Neural cell (in vitro differentiated cells): ENCODE results near the gene CRIM1. TPM values are rescaled to one million over a fixed set of nuclear protein-coding genes. Genes with fewer than 3 reads are reported as not detected.

ENCODE experiments used
- H2AFZ ChIP-seq: fragments of 200-600, 300-800 bp; sonication (generic), shearing (Covaris generic); 2 replicates; pipeline ENCODE4 v1.6.0; 2014; ENCODE audit warnings: low read depth, mild to moderate bottlenecking, antibody characterized with exemption, low read length, moderate library complexity
- H3F3A ChIP-seq: fragments of 200-600 bp; shearing (Covaris generic); 2 replicates; pipeline ENCODE4 v1.6.1; 2016; ENCODE audit warnings: mild to moderate bottlenecking, moderate library complexity, mixed read lengths, antibody characterized with exemption, low read length; ENCODE audit not compliant: insufficient read depth, poor library complexity, severe bottlenecking
- H3K27ac ChIP-seq: fragments of 200-600, 300-800 bp; sonication (generic), shearing (Covaris generic); 2 replicates; pipeline ENCODE4 v1.5.1; 2014; ENCODE audit warnings: mild to moderate bottlenecking, low read length, moderate library complexity
- H3K27me3 ChIP-seq: fragments of 300-800, 200-600 bp; sonication (generic), shearing (Covaris generic); 2 replicates; pipeline ENCODE4 v1.6.0; 2014; ENCODE audit warnings: mild to moderate bottlenecking, low read depth, low read length, moderate library complexity; ENCODE audit not compliant: insufficient read depth
- H3K36me3 ChIP-seq: fragments of 300-800, 200-600 bp; sonication (generic), shearing (Covaris generic); 2 replicates; pipeline ENCODE4 v1.5.1; 2014; ENCODE audit warnings: mild to moderate bottlenecking, antibody characterized with exemption, low read length, moderate library complexity; ENCODE audit not compliant: insufficient read depth
- H3K4me2 ChIP-seq: fragments of 300-800, 200-600 bp; sonication (generic), shearing (Covaris generic); 2 replicates; pipeline ENCODE4 v1.6.0; 2014; ENCODE audit warnings: mild to moderate bottlenecking, low read length
- H3K4me3 ChIP-seq: fragments of 300-800, 200-600 bp; sonication (generic), shearing (Covaris generic); 2 replicates; pipeline ENCODE4 v1.5.1; 2014; ENCODE audit warnings: mild to moderate bottlenecking, low read length, moderate library complexity
- H3K79me2 ChIP-seq: fragments of 200-600 bp; shearing (Covaris generic); replicated peaks from 2 replicates; pipeline ENCODE4 v1.6.0; 2014; ENCODE audit warnings: mild to moderate bottlenecking, low read length, moderate library complexity; ENCODE audit not compliant: insufficient read depth
- H3K9ac ChIP-seq: fragments of 300-800, 200-600 bp; sonication (generic), shearing (Covaris generic); 2 replicates; pipeline ENCODE4 v1.6.1; 2016; ENCODE audit warnings: mild to moderate bottlenecking, low read length, mixed read lengths
- H3K9me2 ChIP-seq: fragments of 200-600 bp; shearing (Covaris generic); 2 replicates; pipeline ENCODE4 v1.6.1; 2016; ENCODE audit warnings: mild to moderate bottlenecking, low read length, mixed read lengths; ENCODE audit not compliant: insufficient read depth
- H3K9me3 ChIP-seq: fragments of 200-600, 300-800 bp; sonication (generic), shearing (Covaris generic); 2 replicates; pipeline ENCODE4 v1.6.1; 2016; ENCODE audit warnings: mild to moderate bottlenecking, mixed run types, low read length, moderate library complexity, mixed read lengths
- H4K20me1 ChIP-seq: fragments of 200-600 bp; shearing (Covaris generic); 2 replicates; pipeline ENCODE4 v1.6.1; 2016; ENCODE audit warnings: mild to moderate bottlenecking, mixed run types; ENCODE audit not compliant: insufficient read depth
- EP300 ChIP-seq: fragments of 450-650 bp; conservative IDR thresholded peaks from 2 replicates; pipeline ENCODE4 v1.6.1; 2014; ENCODE audit warnings: antibody characterized with exemption, mild to moderate bottlenecking, moderate library complexity; ENCODE audit not compliant: poor library complexity, severe bottlenecking
- EZH2 ChIP-seq: fragments of 200-600, 300-800 bp; shearing (Covaris generic), sonication (generic); IDR thresholded peaks from 2 replicates; pipeline ENCODE4 v1.6.1; 2014; ENCODE audit warnings: antibody characterized with exemption, low read length, borderline replicate concordance, mild to moderate bottlenecking; ENCODE audit not compliant: insufficient read depth, poor library complexity, severe bottlenecking
- MXI1 ChIP-seq: fragments of 450-650 bp; conservative IDR thresholded peaks from 2 replicates; pipeline ENCODE4 v1.6.1; 2014; ENCODE audit warnings: antibody characterized with exemption, mild to moderate bottlenecking; ENCODE audit not compliant: poor library complexity, severe bottlenecking
- POLR2AphosphoS5 ChIP-seq: IDR thresholded peaks from 2 replicates; pipeline ENCODE4 v1.6.1; 2012
- RAD21 ChIP-seq: fragments of 450-650 bp; conservative IDR thresholded peaks from 2 replicates; pipeline ENCODE4 v1.6.1; 2014; ENCODE audit warnings: antibody characterized with exemption, mild to moderate bottlenecking, moderate library complexity
- SMC3 ChIP-seq: fragments of 450-650 bp; conservative IDR thresholded peaks from 2 replicates; pipeline ENCODE4 v1.6.1; 2014; ENCODE audit warnings: antibody characterized with exemption, mild to moderate bottlenecking, moderate library complexity; ENCODE audit not compliant: poor library complexity
- TAF1 ChIP-seq: IDR thresholded peaks from 2 replicates; pipeline ENCODE4 v1.6.1; 2012; ENCODE audit warnings: low read depth
- polyA plus RNA-seq: library from polyadenylated mRNA; depleted of rRNA; stranded (reverse); fragments of >200 nt; gene quantifications from 2 replicates; pipeline ENCODE4 v1.2.3, GENCODE V29; 2014
- TF ChIP-seq, protein P1 (sequence below): fragments of 450-650 bp; IDR thresholded peaks from 2 replicates; pipeline ENCODE4 v1.5.1; 2014; ENCODE audit warnings: antibody characterized with exemption, mild to moderate bottlenecking, moderate library complexity; ENCODE audit not compliant: poor library complexity, severe bottlenecking
- TF ChIP-seq, protein P2 (sequence below): IDR thresholded peaks from 2 replicates; pipeline ENCODE4 v1.6.1; 2012; ENCODE audit warnings: borderline replicate concordance

CRIM1 gene
- polyA plus RNA-seq, 1 donor from 2014 or later = 6.7 TPM

DNA sequence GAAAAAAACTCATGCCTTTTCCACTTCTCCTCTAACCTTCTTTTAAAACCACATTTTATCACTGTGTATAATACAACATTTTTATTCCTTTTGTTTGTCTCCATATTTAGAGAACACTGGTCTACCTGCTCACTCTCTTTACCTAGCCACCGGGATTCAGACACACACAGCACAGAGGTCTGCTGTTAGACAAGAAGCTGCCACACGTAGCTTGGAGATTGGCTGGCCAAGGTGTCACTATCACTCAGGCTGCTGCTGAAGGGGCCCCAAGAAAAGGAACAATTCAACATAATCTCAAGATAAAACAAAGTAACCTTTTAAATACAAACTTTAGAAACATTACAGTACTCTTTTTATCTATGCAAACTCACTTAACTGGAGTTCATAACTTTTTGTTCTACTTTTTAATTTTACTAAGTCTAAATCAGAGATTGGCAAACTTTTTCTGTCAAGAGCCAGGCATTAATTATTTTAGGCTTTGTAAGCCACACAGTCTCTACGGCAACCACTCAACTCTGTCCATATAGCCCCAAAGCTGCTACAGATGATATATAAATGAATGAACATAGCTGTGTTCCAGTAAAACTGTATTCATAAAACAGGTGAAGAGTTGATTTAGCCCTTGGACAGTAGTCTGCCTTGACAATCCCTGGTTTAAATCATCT, 216.6 kb downstream of the CRIM1 start:
- Histone ChIP-seq H3K4me2 (no peak overlapping the region), H3K4me3 (no peak overlapping the region), H3K36me3 (no peaks in the 10 kb centered on the region), H2AFZ (no peak overlapping the region), H3K27ac (no peak overlapping the region), H3K79me2 (no peaks in the 10 kb centered on the region), H3F3A (no peaks in the 10 kb centered on the region), H4K20me1 (no peaks in the 10 kb centered on the region), H3K9ac (no peak overlapping the region), H3K9me2 (no peaks in the 10 kb centered on the region), H3K27me3 (no peaks in the 10 kb centered on the region), H3K9me3 (no peaks in the 10 kb centered on the region)
- TF ChIP-seq, protein P1, sequence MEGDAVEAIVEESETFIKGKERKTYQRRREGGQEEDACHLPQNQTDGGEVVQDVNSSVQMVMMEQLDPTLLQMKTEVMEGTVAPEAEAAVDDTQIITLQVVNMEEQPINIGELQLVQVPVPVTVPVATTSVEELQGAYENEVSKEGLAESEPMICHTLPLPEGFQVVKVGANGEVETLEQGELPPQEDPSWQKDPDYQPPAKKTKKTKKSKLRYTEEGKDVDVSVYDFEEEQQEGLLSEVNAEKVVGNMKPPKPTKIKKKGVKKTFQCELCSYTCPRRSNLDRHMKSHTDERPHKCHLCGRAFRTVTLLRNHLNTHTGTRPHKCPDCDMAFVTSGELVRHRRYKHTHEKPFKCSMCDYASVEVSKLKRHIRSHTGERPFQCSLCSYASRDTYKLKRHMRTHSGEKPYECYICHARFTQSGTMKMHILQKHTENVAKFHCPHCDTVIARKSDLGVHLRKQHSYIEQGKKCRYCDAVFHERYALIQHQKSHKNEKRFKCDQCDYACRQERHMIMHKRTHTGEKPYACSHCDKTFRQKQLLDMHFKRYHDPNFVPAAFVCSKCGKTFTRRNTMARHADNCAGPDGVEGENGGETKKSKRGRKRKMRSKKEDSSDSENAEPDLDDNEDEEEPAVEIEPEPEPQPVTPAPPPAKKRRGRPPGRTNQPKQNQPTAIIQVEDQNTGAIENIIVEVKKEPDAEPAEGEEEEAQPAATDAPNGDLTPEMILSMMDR = no peak
- TF ChIP-seq EZH2 (no peak), SMC3 (no peak), POLR2AphosphoS5 (no peak), EP300 (no peak), RAD21 (no peak), TAF1 (no peak), MXI1 (no peak)
- TF ChIP-seq, protein P2, sequence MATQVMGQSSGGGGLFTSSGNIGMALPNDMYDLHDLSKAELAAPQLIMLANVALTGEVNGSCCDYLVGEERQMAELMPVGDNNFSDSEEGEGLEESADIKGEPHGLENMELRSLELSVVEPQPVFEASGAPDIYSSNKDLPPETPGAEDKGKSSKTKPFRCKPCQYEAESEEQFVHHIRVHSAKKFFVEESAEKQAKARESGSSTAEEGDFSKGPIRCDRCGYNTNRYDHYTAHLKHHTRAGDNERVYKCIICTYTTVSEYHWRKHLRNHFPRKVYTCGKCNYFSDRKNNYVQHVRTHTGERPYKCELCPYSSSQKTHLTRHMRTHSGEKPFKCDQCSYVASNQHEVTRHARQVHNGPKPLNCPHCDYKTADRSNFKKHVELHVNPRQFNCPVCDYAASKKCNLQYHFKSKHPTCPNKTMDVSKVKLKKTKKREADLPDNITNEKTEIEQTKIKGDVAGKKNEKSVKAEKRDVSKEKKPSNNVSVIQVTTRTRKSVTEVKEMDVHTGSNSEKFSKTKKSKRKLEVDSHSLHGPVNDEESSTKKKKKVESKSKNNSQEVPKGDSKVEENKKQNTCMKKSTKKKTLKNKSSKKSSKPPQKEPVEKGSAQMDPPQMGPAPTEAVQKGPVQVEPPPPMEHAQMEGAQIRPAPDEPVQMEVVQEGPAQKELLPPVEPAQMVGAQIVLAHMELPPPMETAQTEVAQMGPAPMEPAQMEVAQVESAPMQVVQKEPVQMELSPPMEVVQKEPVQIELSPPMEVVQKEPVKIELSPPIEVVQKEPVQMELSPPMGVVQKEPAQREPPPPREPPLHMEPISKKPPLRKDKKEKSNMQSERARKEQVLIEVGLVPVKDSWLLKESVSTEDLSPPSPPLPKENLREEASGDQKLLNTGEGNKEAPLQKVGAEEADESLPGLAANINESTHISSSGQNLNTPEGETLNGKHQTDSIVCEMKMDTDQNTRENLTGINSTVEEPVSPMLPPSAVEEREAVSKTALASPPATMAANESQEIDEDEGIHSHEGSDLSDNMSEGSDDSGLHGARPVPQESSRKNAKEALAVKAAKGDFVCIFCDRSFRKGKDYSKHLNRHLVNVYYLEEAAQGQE = no peak

DNA sequence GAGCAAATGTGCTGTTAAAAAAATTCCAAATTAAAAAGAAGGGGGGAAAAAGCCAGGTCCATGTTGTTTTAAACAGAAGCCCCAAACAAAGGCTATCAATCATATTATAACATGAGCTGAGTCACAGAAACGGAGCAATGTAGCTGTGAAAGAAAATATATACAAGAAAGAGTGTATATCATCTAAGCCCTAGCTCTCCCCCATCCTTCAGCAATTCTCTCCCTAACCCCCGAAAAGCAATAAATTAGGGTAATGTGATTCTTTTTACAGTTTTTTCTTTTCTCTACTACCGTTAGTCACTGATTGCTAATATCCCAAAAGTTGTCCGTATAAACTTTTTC, 217.1 kb downstream of the CRIM1 start:
- Histone ChIP-seq H3K79me2 (no peaks in the 10 kb centered on the region), H3K27ac (no peak overlapping the region)

More for the DNA sequence above, 217.1 kb downstream of the CRIM1 start:
- no peak overlapping the region for H3K4me2 ChIP-seq
- no peak overlapping the region for H3K9ac ChIP-seq
- no peaks in the 10 kb centered on the region for H3K9me3 ChIP-seq
- H3K27me3 ChIP-seq = no peaks in the 10 kb centered on the region
- no peaks in the 10 kb centered on the region for H3F3A ChIP-seq
- no peaks in the 10 kb centered on the region for H3K9me2 ChIP-seq
- no peak for TF ChIP-seq TAF1
- TF ChIP-seq, protein P1 = no peak
- TF ChIP-seq RAD21 = no peak
- no peak for TF ChIP-seq EZH2
- no peak for TF ChIP-seq POLR2AphosphoS5
- TF ChIP-seq EP300 = no peak
- TF ChIP-seq MXI1 = no peak
- TF ChIP-seq, protein P2 = no peak
- TF ChIP-seq SMC3 = no peak
- no peaks in the 10 kb centered on the region for H3K36me3 ChIP-seq
- H4K20me1 ChIP-seq = no peaks in the 10 kb centered on the region
- no peak overlapping the region for H2AFZ ChIP-seq
- no peak overlapping the region for H3K4me3 ChIP-seq
